ENCODE measurements around the gene ABCC1.

Gene ABCC1

GRCh38 chr16:16025214-16025968 is 76.0 kb downstream of the ABCC1 start:
- H3K36me3 ChIP-seq (ENCODE audit: control insufficient read depth, insufficient read depth, low read length), result peaks cover 23% of the 10 kb centered on the region
- no peaks in the 10 kb centered on the region for H3K27me3 ChIP-seq (replicated peaks; ENCODE audit: control insufficient read depth, insufficient read depth, low read length, poor library complexity, severe bottlenecking)
- DNase-seq, result peak; percentile 6 to 27 (median 20)
- H3K27ac ChIP-seq (ENCODE audit: insufficient read depth, low read length, poor library complexity, severe bottlenecking), result peak overlapping the region; percentile 77
- H3K9me3 ChIP-seq (ENCODE audit: control insufficient read depth, low read length), result no peaks in the 10 kb centered on the region
- H3K4me3 ChIP-seq (ENCODE audit: insufficient read depth, low read depth, low read length, poor library complexity, severe bottlenecking), result no peak overlapping the region
- H3K4me1 ChIP-seq (ENCODE audit: control insufficient read depth, insufficient read depth, low read length, poor library complexity, severe bottlenecking), result peaks cover 14% of the 10 kb centered on the region

GRCh38 chr16:16027728-16028310 is 78.4 kb downstream of the ABCC1 start:
- no peak for DNase-seq
- no peaks in the 10 kb centered on the region for H3K9me3 ChIP-seq (ENCODE audit: control insufficient read depth, low read length)
- H3K27me3 ChIP-seq (replicated peaks; ENCODE audit: control insufficient read depth, insufficient read depth, low read length, poor library complexity, severe bottlenecking), result no peaks in the 10 kb centered on the region
- H3K27ac ChIP-seq (ENCODE audit: insufficient read depth, low read length, poor library complexity, severe bottlenecking), result no peak overlapping the region
- H3K4me3 ChIP-seq (ENCODE audit: insufficient read depth, low read depth, low read length, poor library complexity, severe bottlenecking), result no peak overlapping the region
- H3K4me1 ChIP-seq (ENCODE audit: control insufficient read depth, insufficient read depth, low read length, poor library complexity, severe bottlenecking), result peaks cover 14% of the 10 kb centered on the region
- H3K36me3 ChIP-seq (ENCODE audit: control insufficient read depth, insufficient read depth, low read length), result peaks cover 10% of the 10 kb centered on the region

- Histone ChIP-seq H3K27ac (ENCODE audit: insufficient read depth, low read length, poor library complexity, severe bottlenecking) (no peak overlapping the region), H3K27me3 (replicated peaks; ENCODE audit: control insufficient read depth, insufficient read depth, low read length, poor library complexity, severe bottlenecking) (no peaks in the 10 kb centered on the region), H3K9me3 (ENCODE audit: control insufficient read depth, low read length) (no peaks in the 10 kb centered on the region), H3K4me3 (ENCODE audit: insufficient read depth, low read depth, low read length, poor library complexity, severe bottlenecking) (no peak overlapping the region), H3K4me1 (ENCODE audit: control insufficient read depth, insufficient read depth, low read length, poor library complexity, severe bottlenecking) (peaks cover 20% of the 10 kb centered on the region), H3K36me3 (ENCODE audit: control insufficient read depth, insufficient read depth, low read length) (peaks cover 10% of the 10 kb centered on the region)
- no peak for DNase-seq
These were observed 79.0 kb downstream of the ABCC1 start for GRCh38 chr16:16028311-16028999.

GRCh38 chr16:16029431-16030011 is 80.1 kb downstream of the ABCC1 start:
- Histone ChIP-seq H3K27ac (ENCODE audit: insufficient read depth, low read length, poor library complexity, severe bottlenecking) (no peak overlapping the region), H3K9me3 (ENCODE audit: control insufficient read depth, low read length) (no peaks in the 10 kb centered on the region), H3K4me3 (ENCODE audit: insufficient read depth, low read depth, low read length, poor library complexity, severe bottlenecking) (no peak overlapping the region), H3K36me3 (ENCODE audit: control insufficient read depth, insufficient read depth, low read length) (peaks cover 10% of the 10 kb centered on the region), H3K4me1 (ENCODE audit: control insufficient read depth, insufficient read depth, low read length, poor library complexity, severe bottlenecking) (peaks cover 24% of the 10 kb centered on the region), H3K27me3 (replicated peaks; ENCODE audit: control insufficient read depth, insufficient read depth, low read length, poor library complexity, severe bottlenecking) (no peaks in the 10 kb centered on the region)
- no peak for DNase-seq

GRCh38 chr16:16030449-16030848 is 81.0 kb downstream of the ABCC1 start:
- Histone ChIP-seq H3K27ac (ENCODE audit: insufficient read depth, low read length, poor library complexity, severe bottlenecking) (no peak overlapping the region), H3K9me3 (ENCODE audit: control insufficient read depth, low read length) (no peaks in the 10 kb centered on the region), H3K4me3 (ENCODE audit: insufficient read depth, low read depth, low read length, poor library complexity, severe bottlenecking) (no peak overlapping the region), H3K27me3 (replicated peaks; ENCODE audit: control insufficient read depth, insufficient read depth, low read length, poor library complexity, severe bottlenecking) (no peaks in the 10 kb centered on the region), H3K4me1 (ENCODE audit: control insufficient read depth, insufficient read depth, low read length, poor library complexity, severe bottlenecking) (peaks cover 16% of the 10 kb centered on the region), H3K36me3 (ENCODE audit: control insufficient read depth, insufficient read depth, low read length) (peaks cover 12% of the 10 kb centered on the region)
- DNase-seq, result no peak

GRCh38 chr16:16031401-16031800 is 82.0 kb downstream of the ABCC1 start:
- no peak overlapping the region for H3K4me3 ChIP-seq (ENCODE audit: insufficient read depth, low read depth, low read length, poor library complexity, severe bottlenecking)
- H3K27ac ChIP-seq (ENCODE audit: insufficient read depth, low read length, poor library complexity, severe bottlenecking), result no peak overlapping the region
- no peaks in the 10 kb centered on the region for H3K9me3 ChIP-seq (ENCODE audit: control insufficient read depth, low read length)
- DNase-seq, result no peak
- peaks cover 21% of the 10 kb centered on the region for H3K36me3 ChIP-seq (ENCODE audit: control insufficient read depth, insufficient read depth, low read length)
- H3K27me3 ChIP-seq (replicated peaks; ENCODE audit: control insufficient read depth, insufficient read depth, low read length, poor library complexity, severe bottlenecking), result no peaks in the 10 kb centered on the region
- peaks cover 10% of the 10 kb centered on the region for H3K4me1 ChIP-seq (ENCODE audit: control insufficient read depth, insufficient read depth, low read length, poor library complexity, severe bottlenecking)

GRCh38 chr16:16032271-16032979 is 83.0 kb downstream of the ABCC1 start:
- DNase-seq, result no peak
- Histone ChIP-seq H3K4me1 (ENCODE audit: control insufficient read depth, insufficient read depth, low read length, poor library complexity, severe bottlenecking) (peaks cover 10% of the 10 kb centered on the region), H3K4me3 (ENCODE audit: insufficient read depth, low read depth, low read length, poor library complexity, severe bottlenecking) (no peak overlapping the region), H3K36me3 (ENCODE audit: control insufficient read depth, insufficient read depth, low read length) (peaks cover 32% of the 10 kb centered on the region), H3K9me3 (ENCODE audit: control insufficient read depth, low read length) (no peaks in the 10 kb centered on the region), H3K27ac (ENCODE audit: insufficient read depth, low read length, poor library complexity, severe bottlenecking) (peak overlapping the region; percentile 12), H3K27me3 (replicated peaks; ENCODE audit: control insufficient read depth, insufficient read depth, low read length, poor library complexity, severe bottlenecking) (no peaks in the 10 kb centered on the region)

GRCh38 chr16:16033208-16033717 is 83.8 kb downstream of the ABCC1 start:
- peak in 2 of 3 donors; percentile 5 to 15 for DNase-seq
- Histone ChIP-seq H3K4me3 (ENCODE audit: insufficient read depth, low read depth, low read length, poor library complexity, severe bottlenecking) (no peak overlapping the region), H3K27me3 (replicated peaks; ENCODE audit: control insufficient read depth, insufficient read depth, low read length, poor library complexity, severe bottlenecking) (no peaks in the 10 kb centered on the region), H3K36me3 (ENCODE audit: control insufficient read depth, insufficient read depth, low read length) (peaks cover 40% of the 10 kb centered on the region), H3K9me3 (ENCODE audit: control insufficient read depth, low read length) (no peaks in the 10 kb centered on the region), H3K27ac (ENCODE audit: insufficient read depth, low read length, poor library complexity, severe bottlenecking) (peak overlapping the region; percentile 44), H3K4me1 (ENCODE audit: control insufficient read depth, insufficient read depth, low read length, poor library complexity, severe bottlenecking) (peaks cover 10% of the 10 kb centered on the region)

GRCh38 chr16:16036359-16036792 is 87.0 kb downstream of the ABCC1 start:
- Histone ChIP-seq H3K27me3 (replicated peaks; ENCODE audit: control insufficient read depth, insufficient read depth, low read length, poor library complexity, severe bottlenecking) (no peaks in the 10 kb centered on the region), H3K4me3 (ENCODE audit: insufficient read depth, low read depth, low read length, poor library complexity, severe bottlenecking) (no peak overlapping the region), H3K27ac (ENCODE audit: insufficient read depth, low read length, poor library complexity, severe bottlenecking) (no peak overlapping the region), H3K36me3 (ENCODE audit: control insufficient read depth, insufficient read depth, low read length) (peaks cover 37% of the 10 kb centered on the region), H3K4me1 (ENCODE audit: control insufficient read depth, insufficient read depth, low read length, poor library complexity, severe bottlenecking) (peaks cover 22% of the 10 kb centered on the region), H3K9me3 (ENCODE audit: control insufficient read depth, low read length) (no peaks in the 10 kb centered on the region)
- no peak for DNase-seq
